Glomerular endothelial cell (primary cell): Measurements from ENCODE around the gene SLC43A3. TPM values are rescaled to one million over a fixed set of nuclear protein-coding genes. Genes with fewer than 3 reads are reported as not detected.
"Not testable (repeated sequence)": the region's sequence is repeated elsewhere in the genome, so short reads cannot be mapped to it uniquely, and the experiment has no call there.

ENCODE experiments used
- DNase-seq: peaks from one replicate; pipeline ENCODE4 v3.0.0-alpha.2; 2011; ENCODE audit warnings: low read depth, low spot score; ENCODE audit errors: extremely low read depth
- total RNA-seq: library from RNA; depleted of rRNA; stranded (reverse); fragments of >200 nt; gene quantifications from 2 replicates; pipeline ENCODE4 v1.2.3, GENCODE V29; 2015

SLC43A3 gene
- total RNA-seq, 1 donor from 2014 or later: 29.7 TPM

GRCh38 chr11:57407941-57408475, 18.9 kb downstream of the SLC43A3 start:
- no peak for DNase-seq

GRCh38 chr11:57407010-57407920, 19.7 kb downstream of the SLC43A3 start:
- DNase-seq: no peak

GRCh38 chr11:57406337-57406904, 20.5 kb downstream of the SLC43A3 start:
- peak; percentile 62 for DNase-seq

- no peak for DNase-seq
Measured at GRCh38 chr11:57405271-57405860, 21.6 kb downstream of the SLC43A3 start.

GRCh38 chr11:57403802-57404147, 23.1 kb downstream of the SLC43A3 start:
- DNase-seq: no peak

GRCh38 chr11:57403003-57403801, 23.7 kb downstream of the SLC43A3 start:
- not testable (repeated sequence) for DNase-seq

DNA sequence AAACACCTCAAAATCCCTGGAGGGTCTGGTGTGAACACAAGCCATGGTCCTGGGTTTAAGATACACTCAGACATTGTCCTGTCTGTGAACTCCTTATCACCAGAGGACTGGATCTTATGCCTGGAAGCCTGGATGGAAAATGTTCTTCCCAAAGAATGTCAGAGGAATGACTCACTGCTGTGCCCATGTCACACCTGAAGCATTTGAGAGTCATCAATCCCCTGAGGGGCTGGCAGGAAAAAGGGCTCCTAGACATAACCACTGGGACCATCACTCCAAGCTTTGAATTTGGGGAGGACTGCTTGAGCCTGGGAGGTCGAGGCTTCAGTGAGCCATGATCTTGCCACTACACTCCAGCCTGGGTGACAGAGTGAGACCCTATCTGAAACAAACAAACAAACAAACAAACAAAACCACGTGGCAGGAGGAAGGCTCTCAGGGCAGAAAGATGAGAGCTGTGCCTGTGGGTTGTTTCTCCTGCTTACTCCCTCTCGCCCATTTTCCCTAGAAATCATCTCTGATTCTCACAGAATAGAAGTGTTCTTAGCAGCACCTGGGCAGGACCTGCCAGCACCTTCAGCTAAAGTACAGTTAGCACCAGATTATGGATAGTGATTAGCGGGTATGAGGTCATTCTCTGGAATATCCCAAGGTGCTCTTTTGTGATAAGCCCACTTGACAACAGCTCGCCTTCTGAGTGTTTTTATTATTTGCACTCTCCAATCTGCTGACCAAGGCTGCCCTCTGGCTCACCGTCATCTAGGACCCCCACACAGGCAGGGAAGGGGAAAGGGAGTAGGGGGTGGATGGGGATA, 24.5 kb downstream of the SLC43A3 start:
- DNase-seq: no peak

DNA sequence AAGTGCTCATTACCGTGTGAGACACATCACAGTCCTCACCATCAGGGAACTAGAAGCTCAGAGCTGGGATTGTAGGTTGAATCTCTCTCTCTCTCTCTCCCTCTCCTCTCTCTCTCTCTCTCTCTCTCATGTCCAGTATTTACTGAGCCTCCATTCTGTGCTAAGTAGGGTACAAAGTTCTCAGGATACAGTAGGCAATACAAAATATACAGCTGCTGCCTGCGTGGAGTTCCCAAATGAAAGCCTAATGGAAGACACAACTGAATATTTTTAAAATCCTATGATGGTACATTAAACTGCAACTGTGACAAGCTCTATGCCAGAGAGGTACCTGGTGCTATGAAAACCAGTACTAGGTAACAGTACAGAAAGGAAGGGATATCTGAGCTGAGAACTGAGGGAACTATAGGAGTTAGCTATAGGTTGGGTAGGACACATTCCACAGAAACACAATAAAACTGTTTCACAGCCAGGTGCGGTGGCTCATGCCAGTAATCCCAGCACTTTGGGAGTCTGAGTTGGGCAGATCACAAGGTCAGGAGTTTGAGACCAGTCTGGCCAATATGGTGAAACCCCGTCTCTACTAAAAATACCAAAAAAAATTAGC, 26.8 kb downstream of the SLC43A3 start:
- DNase-seq: no peak

- DNase-seq: no peak
Measured at GRCh38 chr11:57399221-57399620, 27.7 kb downstream of the SLC43A3 start.

DNA sequence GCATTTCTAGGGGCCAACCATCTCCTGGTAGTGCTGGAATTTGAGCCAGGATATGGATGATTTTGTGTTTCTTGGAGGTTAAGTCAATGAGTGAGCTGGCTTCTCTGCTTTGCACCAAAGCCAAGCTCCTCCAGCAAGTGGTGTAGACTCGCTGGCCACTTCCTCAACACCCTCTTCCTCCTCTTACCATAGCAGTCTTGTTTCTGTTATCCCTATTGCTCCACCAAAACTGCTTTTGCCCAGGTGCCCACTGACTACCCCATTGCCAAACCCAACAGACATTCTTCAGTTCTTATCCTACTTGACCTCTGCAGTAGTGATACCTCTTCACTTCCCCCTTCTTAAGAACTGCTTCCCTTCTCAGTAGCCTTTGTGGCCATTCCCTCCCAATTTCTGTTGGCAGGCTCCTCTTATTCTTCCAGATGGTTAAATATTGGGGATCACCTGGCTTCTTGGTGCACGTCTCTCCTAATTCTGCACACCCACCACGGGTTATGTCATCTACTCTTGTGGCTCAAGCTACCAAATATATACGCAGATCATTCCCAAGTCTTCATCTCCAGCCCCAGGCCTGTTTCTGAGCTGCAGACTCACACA, 29.4 kb downstream of the SLC43A3 start:
- no peak for DNase-seq

- no peak for DNase-seq
Measured at GRCh38 chr11:57396744-57397143, 30.2 kb downstream of the SLC43A3 start.

DNA sequence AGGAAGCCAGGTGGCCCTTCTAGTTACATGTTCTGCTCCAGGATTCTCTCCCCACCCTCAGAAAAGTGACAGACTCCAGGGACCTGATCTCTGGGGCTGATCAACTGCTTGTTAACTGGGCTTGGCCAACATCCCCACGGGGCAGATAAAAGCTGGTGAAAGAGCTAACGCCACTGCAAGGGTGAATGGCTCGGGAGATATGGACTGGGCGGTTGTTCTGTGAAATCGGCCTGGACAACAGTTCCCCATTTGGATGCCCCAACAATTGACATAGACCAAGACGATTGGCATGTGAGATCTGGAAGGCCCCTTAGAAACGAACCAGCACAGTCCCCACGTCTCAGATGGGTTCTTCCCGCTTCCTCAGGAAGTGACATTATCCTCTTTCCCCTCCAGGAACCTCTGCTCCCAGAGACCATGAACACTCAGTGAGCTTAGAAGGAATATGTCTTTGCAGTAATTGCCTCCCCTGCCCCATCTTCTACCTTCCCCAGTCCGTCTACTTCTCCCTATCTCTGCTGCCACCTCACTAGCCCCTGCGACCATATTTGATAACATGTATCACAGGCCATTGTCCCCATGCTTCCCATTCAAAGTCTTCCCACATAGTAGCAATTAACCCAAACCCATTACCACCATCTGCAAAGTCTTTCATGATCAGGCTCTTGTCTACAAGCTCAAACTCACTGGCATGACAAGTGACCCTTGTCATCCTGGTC, 30.9 kb downstream of the SLC43A3 start:
- no peak for DNase-seq

DNA sequence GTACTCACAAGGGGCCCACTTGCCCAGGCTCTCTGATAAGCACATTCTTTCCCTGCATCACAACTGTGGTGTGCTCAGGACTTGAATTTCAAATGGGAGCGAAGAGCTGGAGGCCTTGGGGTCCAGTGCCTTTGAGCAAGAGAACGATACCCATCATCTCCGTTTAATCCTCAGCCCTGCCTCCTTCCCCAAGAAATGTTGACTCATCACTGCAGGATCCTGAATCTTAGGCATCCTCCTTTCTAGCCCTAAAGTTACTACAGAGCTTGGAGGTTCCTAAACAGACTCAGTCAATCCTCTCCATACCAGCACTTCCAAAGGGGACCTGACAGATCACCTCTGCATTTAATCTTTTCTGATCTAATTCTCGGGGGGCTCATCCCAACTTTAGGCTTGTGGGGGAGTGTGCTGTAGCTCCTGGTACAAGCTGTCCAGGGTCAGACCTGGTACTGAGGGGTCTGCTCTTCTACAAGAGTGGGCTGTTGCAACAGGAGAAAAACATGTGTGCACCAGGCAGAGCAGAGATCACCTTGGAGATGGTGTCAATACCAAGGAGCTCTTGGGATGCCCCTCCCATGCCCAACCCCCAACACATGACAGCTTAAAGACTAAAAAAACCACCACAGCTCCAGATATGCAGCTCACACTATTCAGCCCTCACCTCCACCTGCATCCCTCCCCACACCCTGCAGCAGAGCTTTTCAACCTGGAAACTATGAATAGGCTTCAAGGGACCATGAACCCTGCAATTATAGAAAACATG, 32.5 kb downstream of the SLC43A3 start:
- no peak for DNase-seq

GRCh38 chr11:57392763-57393105, 34.2 kb downstream of the SLC43A3 start:
- DNase-seq: no peak

- DNase-seq: no peak
Measured at GRCh38 chr11:57392066-57392762, 34.7 kb downstream of the SLC43A3 start.

DNA sequence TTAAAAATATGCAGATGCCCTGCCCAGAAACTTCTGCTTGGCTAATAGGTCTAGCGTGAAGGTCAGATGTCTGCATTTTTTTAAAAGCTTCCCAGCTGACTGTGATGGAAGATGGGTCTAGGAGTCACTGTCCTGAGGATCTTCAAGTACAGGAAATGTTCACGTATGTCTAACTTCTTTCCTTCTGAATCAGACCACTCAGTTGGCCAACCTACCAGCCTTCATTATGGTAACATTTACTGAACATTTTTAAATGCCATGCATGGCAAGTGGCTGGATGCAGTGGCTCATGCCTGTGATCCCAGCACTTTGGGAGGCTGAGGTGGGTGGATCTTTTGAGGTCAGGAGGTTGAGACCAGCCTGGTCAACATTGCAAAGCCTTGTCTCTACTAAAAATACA, 35.4 kb downstream of the SLC43A3 start:
- no peak for DNase-seq

GRCh38 chr11:57391111-57391510, 35.8 kb downstream of the SLC43A3 start:
- no peak for DNase-seq
